Kidney (tissue), 14 donors: ENCODE measurements around the gene TMEM131L. TPM values are rescaled to one million over a fixed set of nuclear protein-coding genes. Genes with fewer than 3 reads are reported as not detected.

ENCODE experiments used
- DNase-seq, 5 donors: peaks; one replicate each; pipeline ENCODE4 v3.0.0-alpha.2; 2013 to 2020
- FAIRE-seq: peaks from 2 replicates; lab custom pipeline; 2012; peaks lifted over from hg19 to GRCh38; lab: Jason Lieb, UNC
- H3K27ac ChIP-seq, 2 donors: one replicate each; pipeline ENCODE4 v1.7.0; 2013; ENCODE audit warnings: low read depth in 2 of 2, low read length in 2 of 2, inconsistent platforms in 1 of 2
- H3K27me3 ChIP-seq: one replicate; pipeline ENCODE4 v1.7.1; 2013; ENCODE audit warnings: low read length, inconsistent platforms; ENCODE audit not compliant: control insufficient read depth, insufficient read depth
- H3K36me3 ChIP-seq, 3 donors: one replicate each; pipeline versions ENCODE4 v1.7.0 to v1.7.1; 2013; ENCODE audit warnings: low read length in 3 of 3, control low read depth in 1 of 3, inconsistent platforms in 1 of 3; ENCODE audit not compliant: insufficient read depth in 3 of 3, control insufficient read depth in 2 of 3
- H3K4me1 ChIP-seq, 3 donors: one replicate each; pipeline versions ENCODE4 v1.7.0 to v1.7.1; 2013; ENCODE audit warnings: low read length in 3 of 3, inconsistent platforms in 1 of 3, low read depth in 1 of 3; ENCODE audit not compliant: control insufficient read depth in 2 of 3, insufficient read depth in 2 of 3
- H3K4me3 ChIP-seq, 3 donors: one replicate each; pipeline versions ENCODE4 v1.7.0 to v1.8.1; 2013; ENCODE audit warnings: low read length in 3 of 3, control low read depth in 1 of 3, inconsistent platforms in 1 of 3
- H3K9ac ChIP-seq, 3 donors: one replicate each; pipeline versions ENCODE4 v1.7.0 to v1.7.1; 2013; ENCODE audit warnings: low read length in 3 of 3, control low read depth in 1 of 3, inconsistent platforms in 1 of 3
- H3K9me3 ChIP-seq, 3 donors: one replicate each; pipeline versions ENCODE4 v1.7.0 to v1.7.1; 2013; ENCODE audit warnings: low read length in 3 of 3, control low read depth in 1 of 3, inconsistent platforms in 1 of 3; ENCODE audit not compliant: control insufficient read depth in 2 of 3, insufficient read depth in 1 of 3
- CTCF ChIP-seq: IDR thresholded peaks from 3 replicates; pipeline ENCODE4 v1.5.1; 2012; ENCODE audit warnings: mild to moderate bottlenecking, moderate library complexity, borderline replicate concordance; ENCODE audit not compliant: insufficient read depth; ENCODE audit errors: extremely low read depth
- intact Hi-C: fragments of 100-400 bp; cut with DNase I; formaldehyde crosslinking; loops from one replicate; pipeline ENCODE4 v1.11.1; 2022
- polyA plus RNA-seq: library from polyadenylated mRNA; stranded (reverse); fragments of 350-450 nt; fragmentation: Illumina TruSeq; extraction: RNeasy Lipid Tissue Mini Kit (QIAGEN cat#74804); gene quantifications from one replicate; pipeline ENCODE4 v1.2.3, GENCODE V29; 2014; ENCODE audit warnings: low read depth, low replicate concordance; ENCODE audit not compliant: insufficient read depth
- total RNA-seq: library from RNA; stranded (reverse); fragmentation: NEBNext Ultra II Directional; extraction: Animal tissue kit (Norgen Biotek cat#: 25700); gene quantifications from one replicate; pipeline ENCODE4 v1.2.1, GENCODE V29; 2021
- donor health status: control.
- donor health status: control.
- donor health status: control.
- donor health status: control.
- donor health status: control.
- donor health status: DM: yes; HTN: yes; CAD: no.
- donor health status: Normal renal cell carcinoma (clear cell type).

Gene TMEM131L
- total and polyA plus RNA-seq, 2 donors from 2014 or later: 3.0 to 17.0 TPM

GRCh38 chr4:153655002-153655541 lies 188.9 kb downstream of the TMEM131L start:
- FAIRE-seq: no peak

GRCh38 chr4:153655928-153656327 lies 189.8 kb downstream of the TMEM131L start:
- H3K27ac ChIP-seq: no peak overlapping the region

More at GRCh38 chr4:153655002-153655541, 188.9 kb downstream of the TMEM131L start:
- no peaks in the 10 kb centered on the region for H3K4me1 ChIP-seq
- no peak overlapping the region for H3K27ac ChIP-seq
- H3K9me3 ChIP-seq: no peaks in the 10 kb centered on the region
- no peak overlapping the region for H3K4me3 ChIP-seq
- no peak overlapping the region for H3K9ac ChIP-seq
- no peaks in the 10 kb centered on the region for H3K27me3 ChIP-seq
- TF ChIP-seq CTCF: no peak
- no peak for DNase-seq
- H3K36me3 ChIP-seq: no peaks in the 10 kb centered on the region
- intact Hi-C loops: no loop called here

GRCh38 chr4:153661215-153661822 lies 195.2 kb downstream of the TMEM131L start:
- H3K27me3 ChIP-seq: no peaks in the 10 kb centered on the region
- no peak overlapping the region for H3K9ac ChIP-seq
- no peaks in the 10 kb centered on the region for H3K4me1 ChIP-seq
- TF ChIP-seq CTCF: no peak
- intact Hi-C loops: no loop called here
- no peaks in the 10 kb centered on the region for H3K36me3 ChIP-seq
- H3K4me3 ChIP-seq: no peak overlapping the region
- FAIRE-seq: no peak
- DNase-seq: peak in 1 of 5 donors; percentile 17
- H3K27ac ChIP-seq: no peak overlapping the region
- H3K9me3 ChIP-seq: no peaks in the 10 kb centered on the region

More at GRCh38 chr4:153655928-153656327, 189.8 kb downstream of the TMEM131L start:
- Histone ChIP-seq H3K4me3 (peak overlapping the region in 1 of 3 donors; percentile 2), H3K9me3 (no peaks in the 10 kb centered on the region), H3K27me3 (no peaks in the 10 kb centered on the region), H3K9ac (no peak overlapping the region), H3K36me3 (no peaks in the 10 kb centered on the region), H3K4me1 (no peaks in the 10 kb centered on the region)
- TF ChIP-seq CTCF: no peak
- FAIRE-seq (no peak), DNase-seq (no peak)
- intact Hi-C loops: no loop called here
